H1 (cell line): Measurements from ENCODE around the gene NCOA1. TPM values are rescaled to one million over a fixed set of nuclear protein-coding genes. Genes with fewer than 3 reads are reported as not detected.

Experiments used
- CTCF ChIA-PET: fragments of 300-600 bp; sonication (Branson Sonifier 250); formaldehyde crosslinking; loops from one replicate; lab custom pipeline; 2021; ENCODE audit not compliant: partially characterized antibody; lab: Charles Lee
- POLR2A ChIA-PET: fragments of 300-600 bp; sonication (Branson Sonifier 250); formaldehyde crosslinking; loops from one replicate; lab custom pipeline; 2021; ENCODE audit warnings: inconsistent platforms; ENCODE audit not compliant: partially characterized antibody; lab: Charles Lee
- DNase-seq, 2 experiments: peaks; one replicate each; pipeline versions ENCODE4 v3.0.0 to v3.0.0-alpha.2; 2010 to 2022; ENCODE audit warnings: low spot score in 2 of 2, low read depth in 1 of 2, mixed read lengths in 1 of 2
- FAIRE-seq: peaks from 2 replicates; lab custom pipeline; 2011; peaks lifted over from hg19 to GRCh38; lab: Jason Lieb, UNC
- H2AFZ ChIP-seq: 2 replicates; pipeline ENCODE4 v1.8.1; 2012; ENCODE audit warnings: low read length, inconsistent platforms
- H2AK5ac ChIP-seq: 2 replicates; pipeline ENCODE4 v1.6.1; 2013; ENCODE audit warnings: low read depth, low read length
- H2BK120ac ChIP-seq: replicated peaks from 2 replicates; pipeline ENCODE3; 2013; ENCODE audit warnings: low read depth, low read length, inconsistent platforms
- H2BK12ac ChIP-seq: 2 replicates; pipeline ENCODE4 v1.6.1; 2013; ENCODE audit warnings: low read depth, low read length
- H2BK15ac ChIP-seq: 2 replicates; pipeline ENCODE4 v1.6.1; 2013; ENCODE audit warnings: low read length
- H2BK20ac ChIP-seq: 2 replicates; pipeline ENCODE4 v1.6.1; 2013; ENCODE audit warnings: low read length
- H2BK5ac ChIP-seq: 2 replicates; pipeline ENCODE4 v1.6.1; 2013; ENCODE audit warnings: low read depth, low read length
- H3K14ac ChIP-seq: 2 replicates; pipeline ENCODE4 v1.6.1; 2013; ENCODE audit warnings: inconsistent platforms; ENCODE audit not compliant: insufficient read length
- H3K18ac ChIP-seq: 2 replicates; pipeline ENCODE4 v1.6.1; 2013; ENCODE audit warnings: low read length; ENCODE audit errors: extremely low read depth
- H3K23ac ChIP-seq: 2 replicates; pipeline ENCODE4 v1.6.1; 2013; ENCODE audit warnings: inconsistent platforms; ENCODE audit not compliant: insufficient read length
- H3K23me2 ChIP-seq: 2 replicates; pipeline ENCODE4 v1.6.1; 2013; ENCODE audit warnings: low read depth, low read length
- H3K27ac ChIP-seq: 2 replicates; pipeline ENCODE4 v1.6.1; 2011; ENCODE audit warnings: low read depth, low read length, inconsistent platforms
- H3K27me3 ChIP-seq, 4 experiments: replicated peaks in 1 of 4; 1 replicate in 1 of 4; 2 replicates in 3 of 4; pipeline versions ENCODE4 v1.6.1 to v1.8.1; 2011 to 2013; ENCODE audit warnings: low read length in 3 of 4, mild to moderate bottlenecking in 3 of 4, inconsistent platforms in 2 of 4, mixed read lengths in 2 of 4, moderate library complexity in 1 of 4; ENCODE audit not compliant: control insufficient read depth in 3 of 4, insufficient read depth in 3 of 4; ENCODE audit errors: extremely low read depth in 1 of 4
- H3K36me3 ChIP-seq, 4 experiments: 2 replicates each; pipeline versions ENCODE4 v1.6.1 to v1.8.1; 2011 to 2013; ENCODE audit warnings: mild to moderate bottlenecking in 4 of 4, low read length in 3 of 4, moderate library complexity in 2 of 4, control low read depth in 1 of 4, inconsistent platforms in 1 of 4; ENCODE audit not compliant: insufficient read depth in 4 of 4, control insufficient read depth in 2 of 4
- H3K4ac ChIP-seq: replicated peaks from 2 replicates; pipeline ENCODE3; 2013; ENCODE audit warnings: low read length, low read depth, mixed read lengths, inconsistent platforms; ENCODE audit not compliant: insufficient read length
- H3K4me1 ChIP-seq, 4 experiments: replicated peaks in 1 of 4; 1 replicate in 1 of 4; 2 replicates in 3 of 4; pipeline versions ENCODE4 v1.6.1 to v1.8.1; 2011 to 2013; ENCODE audit warnings: low read length in 3 of 4, inconsistent platforms in 2 of 4, mixed read lengths in 1 of 4; ENCODE audit not compliant: insufficient read depth in 4 of 4, control insufficient read depth in 3 of 4
- H3K4me2 ChIP-seq, 2 experiments: 2 replicates each; pipeline versions ENCODE4 v1.6.1 to v1.8.1; 2011 to 2013; ENCODE audit warnings: low read depth in 2 of 2, low read length in 2 of 2, control low read depth in 1 of 2, inconsistent platforms in 1 of 2, mild to moderate bottlenecking in 1 of 2; ENCODE audit not compliant: insufficient read depth in 1 of 2
- H3K4me3 ChIP-seq, 4 experiments: fragments of 200-600, 300-600 bp in 1 of 4; sonication (generic), shearing (Covaris generic), sonication (Bioruptor Twin) in 1 of 4; 2 replicates each; pipeline versions ENCODE4 v1.5.1 to v1.8.1; 2011 to 2016; ENCODE audit warnings: low read length in 4 of 4, low read depth in 3 of 4, control low read depth in 2 of 4, inconsistent platforms in 2 of 4, mild to moderate bottlenecking in 2 of 4, mixed read lengths in 1 of 4, moderate library complexity in 1 of 4; ENCODE audit not compliant: insufficient read depth in 2 of 4; ENCODE audit errors: extremely low read depth in 1 of 4
- H3K56ac ChIP-seq: replicated peaks from 2 replicates; pipeline ENCODE3; 2013; ENCODE audit warnings: low read depth, mild to moderate bottlenecking, mixed read lengths, low read length, inconsistent platforms; ENCODE audit not compliant: insufficient read length
- H3K79me1 ChIP-seq: 2 replicates; pipeline ENCODE4 v1.6.1; 2013; ENCODE audit warnings: low read depth, low read length, control low read depth
- H3K79me2 ChIP-seq, 2 experiments: 2 replicates each; pipeline versions ENCODE4 v1.6.1 to v1.8.1; 2012 to 2013; ENCODE audit warnings: low read length in 2 of 2, mild to moderate bottlenecking in 2 of 2, inconsistent platforms in 1 of 2; ENCODE audit not compliant: insufficient read depth in 2 of 2, control insufficient read depth in 1 of 2
- H3K9ac ChIP-seq, 4 experiments: replicated peaks in 1 of 4; 1 replicate in 1 of 4; 2 replicates in 3 of 4; pipeline versions ENCODE4 v1.6.1 to v1.8.1; 2011 to 2013; ENCODE audit warnings: low read depth in 3 of 4, low read length in 3 of 4, control low read depth in 2 of 4, mild to moderate bottlenecking in 2 of 4, moderate library complexity in 2 of 4, inconsistent platforms in 1 of 4; ENCODE audit errors: extremely low read depth in 1 of 4
- H3K9me3 ChIP-seq, 2 experiments: 2 replicates each; pipeline versions ENCODE4 v1.6.1 to v1.8.1; 2012 to 2013; ENCODE audit warnings: mild to moderate bottlenecking in 2 of 2, moderate library complexity in 2 of 2, control low read depth in 1 of 2, inconsistent platforms in 1 of 2, low read depth in 1 of 2, low read length in 1 of 2, mixed read lengths in 1 of 2; ENCODE audit not compliant: insufficient read depth in 2 of 2
- H4K20me1 ChIP-seq, 2 experiments: replicated peaks in 1 of 2; 2 replicates each; pipeline versions ENCODE3 to v1.8.1; 2011 to 2013; ENCODE audit warnings: inconsistent platforms in 2 of 2, low read length in 2 of 2, mild to moderate bottlenecking in 1 of 2; ENCODE audit not compliant: insufficient read depth in 2 of 2, control insufficient read depth in 1 of 2
- H4K5ac ChIP-seq: 2 replicates; pipeline ENCODE4 v1.6.1; 2013; ENCODE audit warnings: low read length, low read depth, mixed read lengths, inconsistent platforms; ENCODE audit not compliant: insufficient read length
- H4K8ac ChIP-seq: 2 replicates; pipeline ENCODE4 v1.8.0; 2013; ENCODE audit warnings: mild to moderate bottlenecking, moderate library complexity, low read length, inconsistent platforms; ENCODE audit not compliant: insufficient read depth; ENCODE audit errors: extremely low read depth
- H4K91ac ChIP-seq: replicated peaks from 2 replicates; pipeline ENCODE3; 2013; ENCODE audit warnings: low read length, mixed read lengths, inconsistent platforms; ENCODE audit not compliant: insufficient read length
- ASH2L ChIP-seq: fragments of 200-600, 300-600 bp; sonication (generic); IDR thresholded peaks from one replicate; pipeline ENCODE4 v1.7.1; 2017; ENCODE audit warnings: low read length
- BACH1 ChIP-seq: IDR thresholded peaks from 2 replicates; pipeline ENCODE4 v1.6.1; 2012; ENCODE audit warnings: low read length, improper control_type of control experiment
- CBX8 ChIP-seq: fragments of 300-800, 300-1000 bp; sonication (generic); IDR thresholded peaks from 2 replicates; pipeline ENCODE4 v1.7.1; 2016; ENCODE audit warnings: low read depth, low read length, borderline replicate concordance
- EGR1 ChIP-seq: IDR thresholded peaks from 2 replicates; pipeline ENCODE4 v1.6.1; 2011; ENCODE audit warnings: low read depth, low read length, borderline replicate concordance
- GTF2F1 ChIP-seq: IDR thresholded peaks from 2 replicates; pipeline ENCODE4 v1.6.1; 2012; ENCODE audit warnings: low read depth, low read length, improper control_type of control experiment, borderline replicate concordance
- KDM1A ChIP-seq: fragments of 200-600, 300-600 bp; sonication (generic); IDR thresholded peaks from 2 replicates; pipeline ENCODE4 v1.7.1; 2016; ENCODE audit warnings: mild to moderate bottlenecking, low read length, borderline replicate concordance
- KDM4A ChIP-seq: IDR thresholded peaks from one replicate; pipeline ENCODE4 v1.7.1; 2012; ENCODE audit warnings: low read depth, mild to moderate bottlenecking, moderate library complexity, low read length, inconsistent platforms; ENCODE audit not compliant: severe bottlenecking
- SIX5 ChIP-seq: IDR thresholded peaks from 2 replicates; pipeline ENCODE4 v1.6.1; 2011; ENCODE audit warnings: mild to moderate bottlenecking, low read depth, low read length
- SUZ12 ChIP-seq: fragments of 200-600 bp; sonication (generic); IDR thresholded peaks from 2 replicates; pipeline ENCODE4 v1.6.1; 2012; ENCODE audit warnings: mild to moderate bottlenecking, inconsistent platforms, low read length, moderate library complexity, mixed read lengths
- TEAD4 ChIP-seq: IDR thresholded peaks from 2 replicates; pipeline ENCODE4 v1.6.1; 2012; ENCODE audit warnings: low read depth, low read length, inconsistent platforms, mixed read lengths
- WGBS, 2 experiments: shearing (Covaris generic) in 1 of 2; methylation state at CpG; one replicate each; pipeline versions ENCODE4 v1.1.6 to v1.1.7; 2013 to 2015; ENCODE audit warnings: low lambda C conversion rate in 2 of 2, mixed read lengths in 2 of 2, inconsistent platforms in 1 of 2, low coverage in 1 of 2, missing lambda C conversion rate in 1 of 2; ENCODE audit not compliant: insufficient replicate concordance in 2 of 2, insufficient coverage in 1 of 2, insufficient read length in 1 of 2; ENCODE audit errors: extremely low coverage in 1 of 2, missing lambda C conversion rate in 1 of 2; 5-methylcytosine and 5-hydroxymethylcytosine counted together
- polyA plus RNA-seq, 7 experiments: library from polyadenylated mRNA; depleted of rRNA in 3 of 7; stranded (reverse) in 5 of 7; unstranded in 2 of 7; fragments of >200 nt in 5 of 7; fragments of 200-250 nt in 2 of 7; gene quantifications; 1 replicate in 5 of 7; 2 replicates in 1 of 7; 4 replicates in 1 of 7; pipeline versions ENCODE4 v1.2.1 to v1.2.3, GENCODE V29; 2011 to 2013; ENCODE audit warnings: missing spikeins in 2 of 7, mixed read lengths in 2 of 7
- total RNA-seq: library from RNA; stranded (reverse); fragmentation: NEBNext Ultra II Directional; extraction: Animal tissue kit (Norgen Biotek cat#: 25700); gene quantifications from 2 replicates; pipeline ENCODE4 v1.2.1, GENCODE V29; 2021

NCOA1 gene
- total and polyA plus RNA-seq, 2 of the 8 experiments (the other 6 are each of a cell fraction or from before 2014, with no cell fraction given): 12.8 to 17.9 TPM

DNA sequence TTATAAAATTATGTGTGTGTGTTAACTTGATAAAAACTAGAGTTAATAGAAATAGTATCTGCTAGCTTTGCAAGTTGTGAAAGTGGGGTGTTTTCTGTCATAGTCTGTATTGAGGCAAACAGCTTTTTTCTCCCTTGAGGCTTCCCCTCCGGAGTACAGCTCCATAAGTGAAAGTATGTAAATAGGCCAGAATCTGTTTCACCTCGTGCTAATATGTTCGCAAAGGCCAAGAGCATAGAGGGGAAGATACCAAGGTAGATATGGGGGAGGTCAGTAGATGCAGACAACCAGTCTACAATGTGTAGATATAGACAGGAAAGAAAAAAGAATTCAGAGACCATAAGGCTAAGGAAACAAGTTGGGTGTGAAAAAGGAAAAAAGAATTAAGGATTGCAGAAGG is 229.3 kb downstream of the NCOA1 start:
- Histone ChIP-seq H3K4me2 (no peak overlapping the region), H4K91ac (no peak overlapping the region), H3K9ac (no peak overlapping the region), H3K4me3 (no peak overlapping the region), H4K20me1 (peaks cover 0 to 1% of the 10 kb centered on the region in 2 experiments), H2AK5ac (no peak overlapping the region), H3K79me2 (no peaks in the 10 kb centered on the region), H2AFZ (no peak overlapping the region), H2BK12ac (no peak overlapping the region), H4K5ac (no peak overlapping the region), H3K23me2 (no peaks in the 10 kb centered on the region), H3K4me1 (no peaks in the 10 kb centered on the region), H3K14ac (no peak overlapping the region), H2BK5ac (no peak overlapping the region), H3K18ac (no peak overlapping the region), H3K4ac (no peak overlapping the region), H3K36me3 (no peaks in the 10 kb centered on the region), H3K27me3 (no peaks in the 10 kb centered on the region), H4K8ac (no peak overlapping the region), H3K27ac (no peak overlapping the region), H2BK120ac (no peak overlapping the region), H2BK15ac (no peak overlapping the region), H3K79me1 (no peaks in the 10 kb centered on the region), H3K9me3 (no peaks in the 10 kb centered on the region), H2BK20ac (no peak overlapping the region), H3K56ac (no peak overlapping the region), H3K23ac (no peak overlapping the region)
- FAIRE-seq: no peak
- no peak for DNase-seq
- ChIA-PET POLR2A (no interaction called here), CTCF (interaction anchor here (1.0 to 1.5 kb wide), 2 partner anchors 14 to 17 kb away, joined by 3 to 4 read pairs; no protein-coding TSS in a partner anchor)
- WGBS, 2 experiments: 92% methylated on average over 3 of the region's 3 CpGs; no CpG with 5 or more reads in 1 of the 2 experiments
- TF ChIP-seq GTF2F1 (no peak), BACH1 (no peak), KDM4A (no peak), SIX5 (no peak), SUZ12 (no peak), ASH2L (no peak), TEAD4 (no peak), EGR1 (no peak), CBX8 (no peak), KDM1A (no peak)
